IMR-90 (cell line): ENCODE measurements around the gene HSPB6. TPM values are rescaled to one million over a fixed set of nuclear protein-coding genes. Genes with fewer than 3 reads are reported as not detected.
"Not testable (repeated sequence)": the region's sequence is repeated elsewhere in the genome, so short reads cannot be mapped to it uniquely, and the experiment has no call there.

Experiments
- ATAC-seq: fragments of 200-7000 bp; cut with Tn5 transposase; 2 replicates; pipeline ENCODE4 v1.9.1; 2020; ENCODE audit warnings: low read depth, mild to moderate bottlenecking, moderate library complexity
- BruUV-seq: library from RNA; stranded (reverse); fragments of 400-500 nt; replicated peaks from 2 replicates; lab custom pipeline; 2021; lab: Mats Ljungman, UMichigan
- CTCF ChIA-PET: fragments of 300-600 bp; formaldehyde crosslinking; extraction: SDS; loops from one replicate; lab custom pipeline; 2021; ENCODE audit warnings: antibody characterized with exemption; lab: Yijun Ruan, JAX
- POLR2A ChIA-PET: fragments of 300-600 bp; sonication (Branson Sonifier 250); formaldehyde crosslinking; loops from one replicate; lab custom pipeline; 2022; ENCODE audit warnings: antibody characterized with exemption; ENCODE audit not compliant: unreplicated experiment; lab: Charles Lee
- DNase-seq: peaks from one replicate; pipeline ENCODE4 v3.0.0; 2013
- H2AFZ ChIP-seq: replicated peaks from 2 replicates; pipeline ENCODE3; 2013; ENCODE audit warnings: low read length, mild to moderate bottlenecking; ENCODE audit not compliant: poor library complexity
- H2AK5ac ChIP-seq: 2 replicates; pipeline ENCODE4 v1.6.1; 2013; ENCODE audit warnings: low read depth, low read length, inconsistent platforms
- H2AK9ac ChIP-seq: replicated peaks from 2 replicates; pipeline ENCODE3; 2013; ENCODE audit warnings: mild to moderate bottlenecking, low read depth, low read length, moderate library complexity; ENCODE audit not compliant: poor library complexity
- H2BK120ac ChIP-seq: 2 replicates; pipeline ENCODE4 v1.6.1; 2013; ENCODE audit warnings: low read depth, low read length, inconsistent platforms
- H2BK15ac ChIP-seq: 3 replicates; pipeline ENCODE4 v1.6.1; 2013; ENCODE audit warnings: low read depth, low read length, inconsistent platforms
- H2BK20ac ChIP-seq: 2 replicates; pipeline ENCODE4 v1.6.1; 2013; ENCODE audit warnings: low read depth, mild to moderate bottlenecking, inconsistent platforms, low read length, moderate library complexity
- H2BK5ac ChIP-seq: 2 replicates; pipeline ENCODE4 v1.6.1; 2013; ENCODE audit warnings: mild to moderate bottlenecking, low read depth, low read length, inconsistent platforms; ENCODE audit not compliant: poor library complexity, severe bottlenecking
- H3K14ac ChIP-seq: replicated peaks from 2 replicates; pipeline ENCODE4 v1.6.1; 2013; ENCODE audit warnings: low read depth, low read length, inconsistent platforms
- H3K18ac ChIP-seq: 2 replicates; pipeline ENCODE4 v1.6.1; 2013; ENCODE audit warnings: low read depth, low read length, control low read depth
- H3K23ac ChIP-seq: 2 replicates; pipeline ENCODE4 v1.6.1; 2013; ENCODE audit warnings: low read depth, low read length, inconsistent platforms
- H3K27ac ChIP-seq: 2 replicates; pipeline ENCODE4 v1.5.1; 2013; ENCODE audit warnings: mild to moderate bottlenecking, control low read depth, low read length; ENCODE audit not compliant: insufficient read depth
- H3K27me3 ChIP-seq: 2 replicates; pipeline ENCODE4 v1.6.1; 2013; ENCODE audit warnings: low read length; ENCODE audit not compliant: control insufficient read depth, insufficient read depth
- H3K36me3 ChIP-seq: 2 replicates; pipeline ENCODE4 v1.6.1; 2013; ENCODE audit warnings: low read length, mixed read lengths; ENCODE audit not compliant: control insufficient read depth, insufficient read depth
- H3K4ac ChIP-seq: 2 replicates; pipeline ENCODE4 v1.6.1; 2013; ENCODE audit warnings: low read depth, low read length, inconsistent platforms
- H3K4me1 ChIP-seq: 2 replicates; pipeline ENCODE4 v1.6.1; 2013; ENCODE audit warnings: low read length, mixed read lengths; ENCODE audit not compliant: control insufficient read depth, insufficient read depth
- H3K4me2 ChIP-seq: 2 replicates; pipeline ENCODE4 v1.6.1; 2013; ENCODE audit warnings: low read depth, mild to moderate bottlenecking, control low read depth, low read length, moderate library complexity
- H3K4me3 ChIP-seq: 2 replicates; pipeline ENCODE4 v1.5.1; 2013; ENCODE audit warnings: low read depth, mild to moderate bottlenecking, control low read depth, low read length, moderate library complexity; ENCODE audit not compliant: insufficient read depth
- H3K56ac ChIP-seq: 2 replicates; pipeline ENCODE4 v1.6.1; 2013; ENCODE audit warnings: low read length, inconsistent platforms; ENCODE audit not compliant: insufficient read depth; ENCODE audit errors: extremely low read depth
- H3K79me1 ChIP-seq, 2 experiments: 2 replicates each; pipeline ENCODE4 v1.6.1; 2013; ENCODE audit warnings: low read length in 2 of 2, inconsistent platforms in 1 of 2, low read depth in 1 of 2
- H3K9ac ChIP-seq: 2 replicates; pipeline ENCODE4 v1.6.1; 2013; ENCODE audit warnings: low read depth, low read length, control low read depth
- H3K9me1 ChIP-seq: 2 replicates; pipeline ENCODE4 v1.6.1; 2013; ENCODE audit warnings: low read length, inconsistent platforms; ENCODE audit not compliant: insufficient read depth
- H3K9me3 ChIP-seq: 2 replicates; pipeline ENCODE4 v1.6.1; 2013; ENCODE audit warnings: low read length; ENCODE audit not compliant: control insufficient read depth, insufficient read depth
- H4K20me1 ChIP-seq: 2 replicates; pipeline ENCODE4 v1.6.1; 2013; ENCODE audit warnings: low read length, inconsistent platforms; ENCODE audit not compliant: insufficient read depth
- H4K5ac ChIP-seq: 2 replicates; pipeline ENCODE4 v1.6.1; 2013; ENCODE audit warnings: mild to moderate bottlenecking, low read depth, low read length, control low read depth
- H4K8ac ChIP-seq, 2 experiments: 2 replicates each; pipeline ENCODE4 v1.6.1; 2013; ENCODE audit warnings: low read depth in 2 of 2, low read length in 2 of 2, control low read depth in 1 of 2, inconsistent platforms in 1 of 2
- H4K91ac ChIP-seq: 2 replicates; pipeline ENCODE4 v1.6.1; 2013; ENCODE audit warnings: low read depth, low read length, inconsistent platforms; ENCODE audit not compliant: insufficient read depth
- WGBS, 2 experiments: methylation state at CpG; one replicate each; pipeline versions ENCODE4 v1.1.5 to v1.1.7; 2013; ENCODE audit warnings: missing lambda C conversion rate in 2 of 2; ENCODE audit not compliant: insufficient read length in 1 of 2; ENCODE audit errors: extremely low coverage in 2 of 2; 5-methylcytosine and 5-hydroxymethylcytosine counted together
- dilution Hi-C: fragments of 300-500 bp; cut with HindIII; formaldehyde crosslinking; loops from one replicate; pipeline ENCODE4 v1.14.3; 2018; ENCODE audit warnings: low sequenced_read_pairs; ENCODE audit not compliant: unreplicated experiment
- in situ Hi-C: fragments of 300-500 bp; cut with MboI; formaldehyde crosslinking; loops from 3 replicates; pipeline ENCODE4 v1.14.3; 2019; ENCODE audit warnings: low sequenced_read_pairs, inconsistent platforms, mixed read lengths
- intact Hi-C: fragments of 100-400 bp; cut with micrococcal nuclease; formaldehyde crosslinking; loops from 2 replicates; pipeline ENCODE4 v1.10.0; 2022
- polyA plus RNA-seq, 3 experiments: library from polyadenylated mRNA; depleted of rRNA; stranded (reverse); fragments of >200 nt; gene quantifications; 2 replicates each; pipeline ENCODE4 v1.2.3, GENCODE V29; 2012; ENCODE audit warnings: low replicate concordance in 1 of 3
- total RNA-seq: library from RNA; depleted of rRNA; stranded (reverse); fragments of >200 nt; gene quantifications from 2 replicates; pipeline ENCODE4 v1.2.3, GENCODE V29; 2012

The HSPB6 gene
- total and polyA plus RNA-seq, 2 of the 4 experiments (the other 2 are of a cell fraction), result 5.7 to 206 TPM

GRCh38 chr19:35724132-35724531 is 32.7 kb downstream of the HSPB6 start:
- Histone ChIP-seq H3K36me3 (peaks cover 80% of the 10 kb centered on the region), H3K79me1 (peaks cover 14 to 39% of the 10 kb centered on the region in 2 experiments; a peak in 3 of 4 replicates), H4K20me1 (peaks cover 21% of the 10 kb centered on the region)
- H3K9me3 ChIP-seq, H3K56ac ChIP-seq, H3K18ac ChIP-seq, intact Hi-C loops, H2AK9ac ChIP-seq, H2BK20ac ChIP-seq, H4K5ac ChIP-seq, H3K4me2 ChIP-seq, CTCF ChIA-PET, H3K27ac ChIP-seq, H2BK120ac ChIP-seq, H2BK15ac ChIP-seq, DNase-seq, H2AFZ ChIP-seq, ATAC-seq, H3K4me3 ChIP-seq, H3K27me3 ChIP-seq, H3K14ac ChIP-seq, dilution Hi-C loops, H3K9me1 ChIP-seq, H3K4ac ChIP-seq, H4K91ac ChIP-seq, H2AK5ac ChIP-seq, H3K23ac ChIP-seq, H4K8ac ChIP-seq, in situ Hi-C loops, POLR2A ChIA-PET, H3K4me1 ChIP-seq, H2BK5ac ChIP-seq, BruUV-seq, H3K9ac ChIP-seq: not testable (repeated sequence)
- 90% methylated on average over 2 of the region's 7 CpGs; no CpG with 5 or more reads in 1 of the 2 experiments for WGBS, 2 experiments
